Measurements from ENCODE around the gene MAFG. TPM values are rescaled to one million over a fixed set of nuclear protein-coding genes. Genes with fewer than 3 reads are reported as not detected.

Gene MAFG
- total RNA-seq, 2 experiments from 2014 or later, result 14.0 to 16.5 TPM

GRCh38 chr17:81962499-81963441 lies 35.2 kb upstream of the MAFG start:
- H3K27me3 Mint-ChIP-seq (ENCODE audit: low read depth), result peaks cover 40% of the 10 kb centered on the region
- ChIA-PET CTCF (interaction anchor here (0.6 to 2.3 kb wide), 3 partner anchors 14 to 466 kb away, joined by 3 to 20 read pairs (median 3); partner anchors contain the start of genes CENPX and LRRC45), POLR2A (no interaction called here)
- H3K4me3 Mint-ChIP-seq, result no peak overlapping the region
- no peaks in the 10 kb centered on the region for H3K36me3 Mint-ChIP-seq (ENCODE audit: low read depth)
- H3K9me3 Mint-ChIP-seq (ENCODE audit: insufficient read depth), result no peaks in the 10 kb centered on the region
- no peak for DNase-seq
- peaks cover 17% of the 10 kb centered on the region for H3K4me1 Mint-ChIP-seq (ENCODE audit: low read depth)
- H3K27ac Mint-ChIP-seq, result no peak overlapping the region
- no peak for ATAC-seq

- ChIA-PET POLR2A (no interaction called here), CTCF (interaction anchor here (0.6 to 2.7 kb wide), 3 partner anchors 59 to 465 kb away, joined by 3 to 138 read pairs (median 20); partner anchors contain the start of genes CENPX and LRRC45)
- DNase-seq (no peak), ATAC-seq (no peak)
- Mint-ChIP-seq H3K36me3 (ENCODE audit: low read depth) (no peaks in the 10 kb centered on the region), H3K4me3 (no peak overlapping the region), H3K27ac (no peak overlapping the region), H3K27me3 (ENCODE audit: low read depth) (peaks cover 43% of the 10 kb centered on the region), H3K9me3 (ENCODE audit: insufficient read depth) (no peaks in the 10 kb centered on the region), H3K4me1 (ENCODE audit: low read depth) (peaks cover 13% of the 10 kb centered on the region)
These were observed 34.3 kb upstream of the MAFG start for GRCh38 chr17:81961521-81962498.

GRCh38 chr17:81961087-81961511 lies 33.6 kb upstream of the MAFG start, which contains the start of gene NOTUM:
Gene NOTUM (minus strand): TSS chr17:81961187. CDS start chr17:81960909, 278 bp downstream.
- H3K27me3 Mint-ChIP-seq (ENCODE audit: low read depth), result peaks cover 43% of the 10 kb centered on the region
- no peak within 1 kb of the TSS for H3K27ac Mint-ChIP-seq
- CTCF ChIA-PET, result interaction anchor here (2.7 kb wide), 1 partner anchor 60 kb away, joined by 138 read pairs; the partner anchor contains the start of genes CENPX and LRRC45
- DNase-seq (no peak), ATAC-seq (no peak)
- H3K36me3 Mint-ChIP-seq (ENCODE audit: low read depth), result no peaks in the 10 kb centered on the region
- no peak within 1 kb of the TSS for H3K4me3 Mint-ChIP-seq
- H3K9me3 Mint-ChIP-seq (ENCODE audit: insufficient read depth), result no peaks in the 10 kb centered on the region
- POLR2A ChIA-PET, result no interaction called here
- H3K4me1 Mint-ChIP-seq (ENCODE audit: low read depth), result peaks cover 9% of the 10 kb centered on the region

- Mint-ChIP-seq H3K4me1 (ENCODE audit: low read depth) (peaks cover 7% of the 10 kb centered on the region), H3K9me3 (ENCODE audit: insufficient read depth) (no peaks in the 10 kb centered on the region), H3K4me3 (no peak overlapping the region), H3K27ac (no peak overlapping the region), H3K27me3 (ENCODE audit: low read depth) (peaks cover 43% of the 10 kb centered on the region), H3K36me3 (ENCODE audit: low read depth) (no peaks in the 10 kb centered on the region)
- CTCF ChIA-PET, result interaction anchor here (0.8 to 2.7 kb wide), 30 partner anchors 8 to 410 kb away, joined by 3 to 138 read pairs (median 4); partner anchors contain the start of genes CENPX, DCXR, LRRC45 and MAFG
- DNase-seq (no peak), ATAC-seq (no peak)
- POLR2A ChIA-PET, result interaction anchor here (1.0 to 1.4 kb wide), 2 partner anchors 61 to 62 kb away, joined by 4 to 12 read pairs; partner anchors contain the start of genes CENPX and LRRC45
These were observed 32.8 kb upstream of the MAFG start for GRCh38 chr17:81960130-81960958.

- Mint-ChIP-seq H3K4me3 (no peak overlapping the region), H3K27ac (no peak overlapping the region), H3K36me3 (ENCODE audit: low read depth) (no peaks in the 10 kb centered on the region), H3K9me3 (ENCODE audit: insufficient read depth) (no peaks in the 10 kb centered on the region), H3K27me3 (ENCODE audit: low read depth) (peaks cover 40% of the 10 kb centered on the region), H3K4me1 (ENCODE audit: low read depth) (peaks cover 7% of the 10 kb centered on the region)
- ChIA-PET POLR2A (interaction anchor here (0.6 to 1.4 kb wide), 3 partner anchors 62 to 343 kb away, joined by 3 to 12 read pairs (median 4); partner anchors contain the start of genes CENPX and LRRC45), CTCF (interaction anchor here (0.6 to 2.7 kb wide), 40 partner anchors 9 to 411 kb away, joined by 3 to 138 read pairs (median 4); partner anchors contain the start of genes ASPSCR1, CENPX, DCXR and LRRC45)
- peak; percentile 97 for ATAC-seq
- peak; percentile 80 for DNase-seq
These were observed 32.0 kb upstream of the MAFG start for GRCh38 chr17:81959362-81960129.

GRCh38 chr17:81958633-81959342 lies 31.3 kb upstream of the MAFG start:
- H3K4me3 Mint-ChIP-seq, result no peak overlapping the region
- H3K36me3 Mint-ChIP-seq (ENCODE audit: low read depth), result no peaks in the 10 kb centered on the region
- peaks cover 7% of the 10 kb centered on the region for H3K4me1 Mint-ChIP-seq (ENCODE audit: low read depth)
- POLR2A ChIA-PET, result interaction anchor here (0.6 to 1.4 kb wide), 3 partner anchors 63 to 344 kb away, joined by 3 to 12 read pairs (median 4); partner anchors contain the start of genes CENPX and LRRC45
- peak overlapping the region; percentile 11 for H3K27ac Mint-ChIP-seq
- DNase-seq (no peak), ATAC-seq (no peak)
- peaks cover 32% of the 10 kb centered on the region for H3K27me3 Mint-ChIP-seq (ENCODE audit: low read depth)
- CTCF ChIA-PET, result interaction anchor here (0.6 to 2.7 kb wide), 39 partner anchors 8 to 411 kb away, joined by 3 to 138 read pairs (median 4); partner anchors contain the start of genes ASPSCR1, CENPX, DCXR and LRRC45
- no peaks in the 10 kb centered on the region for H3K9me3 Mint-ChIP-seq (ENCODE audit: insufficient read depth)

GRCh38 chr17:81957691-81958432 lies 30.3 kb upstream of the MAFG start:
- ATAC-seq (no peak), DNase-seq (no peak)
- H3K4me1 Mint-ChIP-seq (ENCODE audit: low read depth), result peaks cover 7% of the 10 kb centered on the region
- ChIA-PET CTCF (interaction anchor here (0.8 kb wide), 1 partner anchor 64 kb away, joined by 3 read pairs; no protein-coding TSS in a partner anchor), POLR2A (no interaction called here)
- peaks cover 27% of the 10 kb centered on the region for H3K27me3 Mint-ChIP-seq (ENCODE audit: low read depth)
- H3K9me3 Mint-ChIP-seq (ENCODE audit: insufficient read depth), result no peaks in the 10 kb centered on the region
- no peak overlapping the region for H3K27ac Mint-ChIP-seq
- H3K36me3 Mint-ChIP-seq (ENCODE audit: low read depth), result no peaks in the 10 kb centered on the region
- no peak overlapping the region for H3K4me3 Mint-ChIP-seq

GRCh38 chr17:81956607-81957589 lies 29.4 kb upstream of the MAFG start:
- H3K9me3 Mint-ChIP-seq (ENCODE audit: insufficient read depth), result no peaks in the 10 kb centered on the region
- ChIA-PET POLR2A (no interaction called here), CTCF (interaction anchor here (0.8 to 1.4 kb wide), 2 partner anchors 63 to 65 kb away, joined by 3 to 5 read pairs; no protein-coding TSS in a partner anchor)

More at GRCh38 chr17:81956607-81957589, 29.4 kb upstream of the MAFG start:
- Mint-ChIP-seq H3K36me3 (ENCODE audit: low read depth) (no peaks in the 10 kb centered on the region), H3K27me3 (ENCODE audit: low read depth) (peaks cover 20% of the 10 kb centered on the region), H3K4me1 (ENCODE audit: low read depth) (peaks cover 5% of the 10 kb centered on the region), H3K27ac (no peak overlapping the region), H3K4me3 (no peak overlapping the region)
- ATAC-seq (no peak), DNase-seq (no peak)

Data from activated CD8-positive, alpha-beta T cell treated with anti-CD3 and anti-CD28 coated beads, Interleukin-2, amount 10 ng/mL, durations not matched to agents 7 days and 5 days (primary cell).